Measurements from ENCODE around the gene DZIP3. TPM values are rescaled to one million over a fixed set of nuclear protein-coding genes. Genes with fewer than 3 reads are reported as not detected.

The DZIP3 gene
- total RNA-seq, 1 experiment from 2014 or later: 25.3 TPM

GRCh38 chr3:108672701-108673100, 83.2 kb downstream of the DZIP3 start:
- POLR2A ChIA-PET: no interaction called here

DNA sequence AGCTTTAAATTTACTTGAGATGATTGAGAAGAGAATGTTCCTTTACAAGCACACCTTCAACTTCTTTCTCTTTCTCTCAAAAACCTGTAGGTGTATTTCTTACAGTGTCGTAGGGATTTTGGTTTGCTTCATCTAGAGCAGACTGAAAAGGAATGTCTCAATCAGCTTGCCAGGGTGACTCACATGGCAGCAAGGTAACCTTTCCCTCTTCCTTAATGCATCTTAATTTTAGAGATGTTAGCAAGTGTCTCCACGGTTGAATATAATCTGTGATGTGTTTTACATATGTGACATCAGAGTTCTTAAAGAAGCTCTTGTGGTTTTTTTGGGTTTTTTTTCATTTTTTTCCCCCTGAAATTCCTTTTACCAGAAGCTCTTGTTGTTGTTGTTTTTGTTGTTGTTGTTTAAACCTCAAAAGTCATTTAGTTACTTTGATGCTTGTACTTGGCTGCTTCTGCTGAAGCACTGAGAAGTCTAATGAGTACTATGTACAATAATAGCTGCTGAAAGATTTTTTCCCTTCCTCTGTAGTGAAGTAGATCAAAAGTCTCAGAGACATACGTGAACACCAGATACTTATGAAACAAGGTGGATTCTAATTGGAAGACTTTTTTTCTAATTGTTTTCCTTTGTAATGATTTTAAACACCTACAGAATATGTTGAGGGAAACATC, 84.6 kb downstream of the DZIP3 start:
- H3K9me3 Mint-ChIP-seq: no peaks in the 10 kb centered on the region
- CTCF ChIA-PET: interaction anchor here (1.0 to 1.8 kb wide), 3 partner anchors 10 to 241 kb away, joined by 3 to 9 read pairs (median 4); no protein-coding TSS in a partner anchor
- H3K27ac Mint-ChIP-seq: no peak overlapping the region
- peaks cover 13% of the 10 kb centered on the region for H3K36me3 Mint-ChIP-seq
- ATAC-seq: no peak
- POLR2A ChIA-PET: no interaction called here
- H3K4me3 Mint-ChIP-seq: no peak overlapping the region
- no peak for DNase-seq (ENCODE audit: low spot score)
- TF ChIP-seq ZNF416 (CRISPR knock-in tag; IDR thresholded peaks at IDR 0.05) (no peak), ZNF317 (CRISPR knock-in tag; IDR thresholded peaks at IDR 0.05; ENCODE audit: borderline replicate concordance, low read depth) (no peak), MYBL2 (CRISPR knock-in tag; IDR thresholded peaks at IDR 0.05) (no peak), IRF1 (CRISPR knock-in tag; IDR thresholded peaks at IDR 0.05) (no peak), NFYB (CRISPR knock-in tag; conservative IDR thresholded peaks at IDR 0.05; ENCODE audit: low read depth) (no peak), RORB (CRISPR knock-in tag; IDR thresholded peaks at IDR 0.05) (no peak), ELF4 (CRISPR knock-in tag; IDR thresholded peaks at IDR 0.05; ENCODE audit: low read depth) (no peak), EMX1 (CRISPR knock-in tag; IDR thresholded peaks at IDR 0.05) (no peak), SMAD4 (CRISPR knock-in tag; IDR thresholded peaks at IDR 0.05) (no peak), MAX (CRISPR knock-in tag; IDR thresholded peaks at IDR 0.05) (no peak), NR3C1 (CRISPR knock-in tag; conservative IDR thresholded peaks at IDR 0.05; ENCODE audit: low read depth) (no peak)
- TF ChIP-seq, protein P1, sequence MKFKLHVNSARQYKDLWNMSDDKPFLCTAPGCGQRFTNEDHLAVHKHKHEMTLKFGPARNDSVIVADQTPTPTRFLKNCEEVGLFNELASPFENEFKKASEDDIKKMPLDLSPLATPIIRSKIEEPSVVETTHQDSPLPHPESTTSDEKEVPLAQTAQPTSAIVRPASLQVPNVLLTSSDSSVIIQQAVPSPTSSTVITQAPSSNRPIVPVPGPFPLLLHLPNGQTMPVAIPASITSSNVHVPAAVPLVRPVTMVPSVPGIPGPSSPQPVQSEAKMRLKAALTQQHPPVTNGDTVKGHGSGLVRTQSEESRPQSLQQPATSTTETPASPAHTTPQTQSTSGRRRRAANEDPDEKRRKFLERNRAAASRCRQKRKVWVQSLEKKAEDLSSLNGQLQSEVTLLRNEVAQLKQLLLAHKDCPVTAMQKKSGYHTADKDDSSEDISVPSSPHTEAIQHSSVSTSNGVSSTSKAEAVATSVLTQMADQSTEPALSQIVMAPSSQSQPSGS (CRISPR knock-in tag; IDR thresholded peaks at IDR 0.05; ENCODE audit: borderline replicate concordance, low read depth): no peak
- TF ChIP-seq, protein P2, sequence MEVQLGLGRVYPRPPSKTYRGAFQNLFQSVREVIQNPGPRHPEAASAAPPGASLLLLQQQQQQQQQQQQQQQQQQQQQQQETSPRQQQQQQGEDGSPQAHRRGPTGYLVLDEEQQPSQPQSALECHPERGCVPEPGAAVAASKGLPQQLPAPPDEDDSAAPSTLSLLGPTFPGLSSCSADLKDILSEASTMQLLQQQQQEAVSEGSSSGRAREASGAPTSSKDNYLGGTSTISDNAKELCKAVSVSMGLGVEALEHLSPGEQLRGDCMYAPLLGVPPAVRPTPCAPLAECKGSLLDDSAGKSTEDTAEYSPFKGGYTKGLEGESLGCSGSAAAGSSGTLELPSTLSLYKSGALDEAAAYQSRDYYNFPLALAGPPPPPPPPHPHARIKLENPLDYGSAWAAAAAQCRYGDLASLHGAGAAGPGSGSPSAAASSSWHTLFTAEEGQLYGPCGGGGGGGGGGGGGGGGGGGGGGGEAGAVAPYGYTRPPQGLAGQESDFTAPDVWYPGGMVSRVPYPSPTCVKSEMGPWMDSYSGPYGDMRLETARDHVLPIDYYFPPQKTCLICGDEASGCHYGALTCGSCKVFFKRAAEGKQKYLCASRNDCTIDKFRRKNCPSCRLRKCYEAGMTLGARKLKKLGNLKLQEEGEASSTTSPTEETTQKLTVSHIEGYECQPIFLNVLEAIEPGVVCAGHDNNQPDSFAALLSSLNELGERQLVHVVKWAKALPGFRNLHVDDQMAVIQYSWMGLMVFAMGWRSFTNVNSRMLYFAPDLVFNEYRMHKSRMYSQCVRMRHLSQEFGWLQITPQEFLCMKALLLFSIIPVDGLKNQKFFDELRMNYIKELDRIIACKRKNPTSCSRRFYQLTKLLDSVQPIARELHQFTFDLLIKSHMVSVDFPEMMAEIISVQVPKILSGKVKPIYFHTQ (CRISPR knock-in tag; IDR thresholded peaks at IDR 0.05): no peak
- TF ChIP-seq, protein P3, sequence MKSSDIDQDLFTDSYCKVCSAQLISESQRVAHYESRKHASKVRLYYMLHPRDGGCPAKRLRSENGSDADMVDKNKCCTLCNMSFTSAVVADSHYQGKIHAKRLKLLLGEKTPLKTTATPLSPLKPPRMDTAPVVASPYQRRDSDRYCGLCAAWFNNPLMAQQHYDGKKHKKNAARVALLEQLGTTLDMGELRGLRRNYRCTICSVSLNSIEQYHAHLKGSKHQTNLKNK (CRISPR knock-in tag; IDR thresholded peaks at IDR 0.05): no peak
- H3K4me1 Mint-ChIP-seq: 0 out of 2 replicates have a peak, but pooled peaks cover 4% of the 10 kb centered on the region
- H3K27me3 Mint-ChIP-seq (ENCODE audit: low read depth): no peaks in the 10 kb centered on the region

More at GRCh38 chr3:108672701-108673100, 83.2 kb downstream of the DZIP3 start:
- CTCF ChIA-PET: no interaction called here
- no peaks in the 10 kb centered on the region for H3K27me3 Mint-ChIP-seq (ENCODE audit: low read depth)
- TF ChIP-seq, protein P2 (CRISPR knock-in tag; IDR thresholded peaks at IDR 0.05): no peak
- 0 out of 2 replicates have a peak, but pooled peaks cover 4% of the 10 kb centered on the region for H3K4me1 Mint-ChIP-seq
- no peak overlapping the region for H3K4me3 Mint-ChIP-seq
- peaks cover 9% of the 10 kb centered on the region for H3K36me3 Mint-ChIP-seq
- H3K27ac Mint-ChIP-seq: no peak overlapping the region
- DNase-seq (ENCODE audit: low spot score) (no peak), ATAC-seq (no peak)
- no peaks in the 10 kb centered on the region for H3K9me3 Mint-ChIP-seq

All from WTC11 (cell line).